Measurements from ENCODE around the gene NIBAN1. TPM values are rescaled to one million over a fixed set of nuclear protein-coding genes. Genes with fewer than 3 reads are reported as not detected.

NIBAN1 gene
- polyA plus RNA-seq, 3 donors, result 10.2 to 24.6 (median 12.4) TPM

GRCh38 chr1:184966989-184967388, 7.3 kb downstream of the NIBAN1 start:
- Histone ChIP-seq H3K36me3 (replicated peaks in 1 of 2; ENCODE audit: control insufficient read depth in 1 of 2, insufficient read depth in 2 of 2, low read length in 2 of 2) (peaks cover 6 to 21% of the 10 kb centered on the region in 2 donors), H3K4me1 (ENCODE audit: control insufficient read depth in 1 of 2, insufficient read depth in 2 of 2, low read length in 2 of 2) (peaks cover 11 to 17% of the 10 kb centered on the region in 2 donors), H3K9ac (ENCODE audit: insufficient read depth, low read length, poor library complexity, severe bottlenecking) (no peak overlapping the region), H3K79me2 (ENCODE audit: insufficient read depth, low read length) (peaks cover 99% of the 10 kb centered on the region), H3K4me2 (replicated peaks; ENCODE audit: extremely low read depth, low read length, poor library complexity, severe bottlenecking) (no peak overlapping the region), H2AFZ (ENCODE audit: insufficient read depth, low read depth, low read length, poor library complexity, severe bottlenecking) (no peak overlapping the region), H3K27ac (ENCODE audit: low read depth in 1 of 2, low read length in 2 of 2) (no peak overlapping the region), H3K4me3 (replicated peaks in 1 of 3; ENCODE audit: low read depth in 2 of 3, low read length in 3 of 3) (no peak overlapping the region), H3K9me3 (replicated peaks in 1 of 2; ENCODE audit: control insufficient read depth in 1 of 2, insufficient read depth in 1 of 2, low read length in 2 of 2) (no peaks in the 10 kb centered on the region), H4K20me1 (ENCODE audit: insufficient read depth, low read length) (peaks cover 29% of the 10 kb centered on the region), H3K27me3 (ENCODE audit: control insufficient read depth in 2 of 2, insufficient read depth in 2 of 2, low read length in 2 of 2) (no peaks in the 10 kb centered on the region)
- H3K4me1 Mint-ChIP-seq, result peaks cover 33% of the 10 kb centered on the region
- no CpG with 5 or more reads among the region's 2 CpGs for WGBS (ENCODE audit: insufficient coverage)
- H3K36me3 Mint-ChIP-seq, result peaks cover 22 to 28% of the 10 kb centered on the region in 2 donors
- TF ChIP-seq CTCF (IDR thresholded peaks at IDR 0.05), result no peak
- DNase-seq, result no peak
- H3K4me3 Mint-ChIP-seq, result no peak overlapping the region
- no peaks in the 10 kb centered on the region for H3K27me3 Mint-ChIP-seq (ENCODE audit: low read depth in 3 of 3)
- intact Hi-C loops (cut with micrococcal nuclease), result no loop called here
- no peaks in the 10 kb centered on the region for H3K9me3 Mint-ChIP-seq
- no peak overlapping the region for H3K27ac Mint-ChIP-seq

GRCh38 chr1:184965944-184966860, 8.1 kb downstream of the NIBAN1 start:
- WGBS (ENCODE audit: insufficient coverage), result 100% methylated on average over 1 of the region's 4 CpGs
- TF ChIP-seq CTCF (IDR thresholded peaks at IDR 0.05), result no peak
- no peak overlapping the region for H3K4me2 ChIP-seq (replicated peaks; ENCODE audit: extremely low read depth, low read length, poor library complexity, severe bottlenecking)
- H3K27ac Mint-ChIP-seq, result no peak overlapping the region
- H3K27me3 Mint-ChIP-seq (ENCODE audit: low read depth in 3 of 3), result no peaks in the 10 kb centered on the region
- peaks cover 24 to 34% of the 10 kb centered on the region in 2 donors for H3K36me3 Mint-ChIP-seq
- peaks cover 6 to 29% of the 10 kb centered on the region in 2 donors for H3K36me3 ChIP-seq (replicated peaks in 1 of 2; ENCODE audit: control insufficient read depth in 1 of 2, insufficient read depth in 2 of 2, low read length in 2 of 2)
- no peak overlapping the region for H3K4me3 ChIP-seq (replicated peaks in 1 of 3; ENCODE audit: low read depth in 2 of 3, low read length in 3 of 3)
- intact Hi-C loops (cut with micrococcal nuclease), result no loop called here
- peaks cover 99% of the 10 kb centered on the region for H3K79me2 ChIP-seq (ENCODE audit: insufficient read depth, low read length)
- H3K4me3 Mint-ChIP-seq, result no peak overlapping the region
- peaks cover 0 to under 1% (median 0%) of the 10 kb centered on the region in 7 donors for H3K9me3 Mint-ChIP-seq
- H3K27ac ChIP-seq (ENCODE audit: low read depth in 1 of 2, low read length in 2 of 2), result no peak overlapping the region
- H3K9me3 ChIP-seq (replicated peaks in 1 of 2; ENCODE audit: control insufficient read depth in 1 of 2, insufficient read depth in 1 of 2, low read length in 2 of 2), result no peaks in the 10 kb centered on the region
- peaks cover 25% of the 10 kb centered on the region for H3K4me1 Mint-ChIP-seq
- no peak overlapping the region for H3K9ac ChIP-seq (ENCODE audit: insufficient read depth, low read length, poor library complexity, severe bottlenecking)
- peaks cover 10 to 11% of the 10 kb centered on the region in 2 donors for H3K4me1 ChIP-seq (ENCODE audit: control insufficient read depth in 1 of 2, insufficient read depth in 2 of 2, low read length in 2 of 2)
- DNase-seq, result no peak
- H4K20me1 ChIP-seq (ENCODE audit: insufficient read depth, low read length), result peaks cover 35% of the 10 kb centered on the region
- no peaks in the 10 kb centered on the region for H3K27me3 ChIP-seq (ENCODE audit: control insufficient read depth in 2 of 2, insufficient read depth in 2 of 2, low read length in 2 of 2)
- H2AFZ ChIP-seq (ENCODE audit: insufficient read depth, low read depth, low read length, poor library complexity, severe bottlenecking), result no peak overlapping the region

Data from CD14-positive monocyte (primary cell).